ENCODE results near the gene DHX35.

The DHX35 gene

GRCh38 chr20:38962044-38962927, at the start of gene DHX35:
Gene DHX35, plus strand, starts transcription at chr20:38962344. Its CDS starts 24 bp downstream, at chr20:38962368.
- peak; percentile 93 for DNase-seq (ENCODE audit: low spot score)

- no peak for DNase-seq (ENCODE audit: low spot score)
Observed at GRCh38 chr20:38915355-38915754, 46.8 kb upstream of the DHX35 start.

GRCh38 chr20:38917657-38918056, 44.5 kb upstream of the DHX35 start:
- no peak for DNase-seq (ENCODE audit: low spot score)

GRCh38 chr20:38918172-38918571, 44.0 kb upstream of the DHX35 start:
- DNase-seq (ENCODE audit: low spot score): no peak

GRCh38 chr20:38919683-38920082, 42.5 kb upstream of the DHX35 start:
- DNase-seq (ENCODE audit: low spot score): no peak

- DNase-seq (ENCODE audit: low spot score): no peak
Observed at GRCh38 chr20:38920411-38920810, 41.7 kb upstream of the DHX35 start.

GRCh38 chr20:38920851-38921250, 41.3 kb upstream of the DHX35 start:
- no peak for DNase-seq (ENCODE audit: low spot score)

GRCh38 chr20:38924718-38925117, 37.4 kb upstream of the DHX35 start:
- DNase-seq (ENCODE audit: low spot score): no peak

GRCh38 chr20:38926142-38926933, 35.8 kb upstream of the DHX35 start, which contains the start of gene FAM83D:
Gene FAM83D, plus strand, starts transcription at chr20:38926417. Its CDS starts 26 bp downstream, at chr20:38926443.
- peak; percentile 99 for DNase-seq (ENCODE audit: low spot score)

- DNase-seq (ENCODE audit: low spot score): no peak
Observed at GRCh38 chr20:38926934-38927616, 35.1 kb upstream of the DHX35 start.

GRCh38 chr20:38927902-38928578, 34.1 kb upstream of the DHX35 start:
- DNase-seq (ENCODE audit: low spot score): no peak

GRCh38 chr20:38930242-38930569, 31.9 kb upstream of the DHX35 start:
- DNase-seq (ENCODE audit: low spot score): no peak

GRCh38 chr20:38931984-38932383, 30.2 kb upstream of the DHX35 start:
- DNase-seq (ENCODE audit: low spot score): no peak

GRCh38 chr20:38932457-38933120, 29.6 kb upstream of the DHX35 start:
- DNase-seq (ENCODE audit: low spot score): no peak

GRCh38 chr20:38934530-38934929, 27.6 kb upstream of the DHX35 start:
- DNase-seq (ENCODE audit: low spot score): no peak

GRCh38 chr20:38935285-38935684, 26.9 kb upstream of the DHX35 start:
- DNase-seq (ENCODE audit: low spot score): no peak

GRCh38 chr20:38935967-38936407, 26.2 kb upstream of the DHX35 start:
- DNase-seq (ENCODE audit: low spot score): no peak

GRCh38 chr20:38937000-38937399, 25.1 kb upstream of the DHX35 start:
- DNase-seq (ENCODE audit: low spot score): no peak

- no peak for DNase-seq (ENCODE audit: low spot score)
Observed at GRCh38 chr20:38937978-38938473, 24.1 kb upstream of the DHX35 start.

GRCh38 chr20:38939686-38940085, 22.5 kb upstream of the DHX35 start:
- DNase-seq (ENCODE audit: low spot score): no peak

- DNase-seq (ENCODE audit: low spot score): no peak
Observed at GRCh38 chr20:38940644-38941043, 21.5 kb upstream of the DHX35 start.
